Measurements from ENCODE around the gene PRKG1.

- TF ChIP-seq, protein P1, sequence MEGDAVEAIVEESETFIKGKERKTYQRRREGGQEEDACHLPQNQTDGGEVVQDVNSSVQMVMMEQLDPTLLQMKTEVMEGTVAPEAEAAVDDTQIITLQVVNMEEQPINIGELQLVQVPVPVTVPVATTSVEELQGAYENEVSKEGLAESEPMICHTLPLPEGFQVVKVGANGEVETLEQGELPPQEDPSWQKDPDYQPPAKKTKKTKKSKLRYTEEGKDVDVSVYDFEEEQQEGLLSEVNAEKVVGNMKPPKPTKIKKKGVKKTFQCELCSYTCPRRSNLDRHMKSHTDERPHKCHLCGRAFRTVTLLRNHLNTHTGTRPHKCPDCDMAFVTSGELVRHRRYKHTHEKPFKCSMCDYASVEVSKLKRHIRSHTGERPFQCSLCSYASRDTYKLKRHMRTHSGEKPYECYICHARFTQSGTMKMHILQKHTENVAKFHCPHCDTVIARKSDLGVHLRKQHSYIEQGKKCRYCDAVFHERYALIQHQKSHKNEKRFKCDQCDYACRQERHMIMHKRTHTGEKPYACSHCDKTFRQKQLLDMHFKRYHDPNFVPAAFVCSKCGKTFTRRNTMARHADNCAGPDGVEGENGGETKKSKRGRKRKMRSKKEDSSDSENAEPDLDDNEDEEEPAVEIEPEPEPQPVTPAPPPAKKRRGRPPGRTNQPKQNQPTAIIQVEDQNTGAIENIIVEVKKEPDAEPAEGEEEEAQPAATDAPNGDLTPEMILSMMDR (conservative IDR thresholded peaks at IDR 0.05; ENCODE audit: low read depth, low read length), result no peak
- TF ChIP-seq EZH2 (IDR thresholded peaks at IDR 0.05; ENCODE audit: low read length, unreplicated experiment), result no peak
- TF ChIP-seq EZH2phosphoT487 (IDR thresholded peaks at IDR 0.05; ENCODE audit: borderline replicate concordance, low read length), result no peak
Measured at GRCh38 chr10:51707821-51708424, 633.6 kb downstream of the PRKG1 start.
